MCF 10A (cell line): ENCODE data around the gene RUNX3. TPM values are rescaled to one million over a fixed set of nuclear protein-coding genes. Genes with fewer than 3 reads are reported as not detected.

Experiments
- BruUV-seq: library from RNA; stranded (reverse); fragments of 400-500 nt; replicated peaks from 2 replicates; lab custom pipeline; 2021; lab: Mats Ljungman, UMichigan
- CTCF ChIA-PET: fragments of 300-600 bp; sonication (Branson Sonifier 250); formaldehyde crosslinking; extraction: SDS; loops from one replicate; lab custom pipeline; 2021; ENCODE audit warnings: antibody characterized with exemption, inconsistent platforms; lab: Yijun Ruan, JAX
- POLR2A ChIA-PET: fragments of 300-600, 350-650 bp; sonication (Branson Sonifier 250); formaldehyde crosslinking; extraction: SDS; loops from one replicate; lab custom pipeline; 2020; ENCODE audit warnings: antibody characterized with exemption, inconsistent platforms; lab: Yijun Ruan, JAX
- DNase-seq: peaks from one replicate; pipeline ENCODE4 v3.0.0-alpha.2; 2018; ENCODE audit not compliant: unreplicated experiment
- H3K27ac Mint-ChIP-seq: one replicate; pipeline ENCODE4 v1.8.0; 2022; ENCODE audit warnings: mild to moderate bottlenecking, low read depth, mixed read lengths; ENCODE audit not compliant: unreplicated experiment
- H3K27me3 Mint-ChIP-seq: one replicate; pipeline ENCODE4 v1.8.0; 2022; ENCODE audit warnings: mixed read lengths; ENCODE audit not compliant: insufficient read depth, unreplicated experiment
- H3K36me3 Mint-ChIP-seq: one replicate; pipeline ENCODE4 v1.8.0; 2022; ENCODE audit warnings: mild to moderate bottlenecking, moderate library complexity, mixed read lengths; ENCODE audit not compliant: insufficient read depth, unreplicated experiment
- H3K4me1 Mint-ChIP-seq: one replicate; pipeline ENCODE4 v1.8.0; 2022; ENCODE audit warnings: mixed read lengths; ENCODE audit not compliant: insufficient read depth, unreplicated experiment
- H3K4me3 Mint-ChIP-seq: one replicate; pipeline ENCODE4 v1.8.0; 2022; ENCODE audit warnings: mild to moderate bottlenecking, moderate library complexity, mixed read lengths; ENCODE audit not compliant: unreplicated experiment
- H3K9me3 Mint-ChIP-seq: one replicate; pipeline ENCODE4 v1.8.0; 2022; ENCODE audit warnings: mixed read lengths; ENCODE audit not compliant: unreplicated experiment
- intact Hi-C: fragments of 100-400 bp; cut with micrococcal nuclease; formaldehyde crosslinking; loops from 2 replicates; pipeline ENCODE4 v1.14.1; 2022
- total RNA-seq: library from RNA; stranded (reverse); gene quantifications from 2 replicates; pipeline ENCODE4 v1.2.3, GENCODE V29; 2022
- TF ChIP-seq, protein P1 (sequence below): fragments of 200-600 bp; IDR thresholded peaks from one replicate; pipeline ENCODE4 v1.8.0; 2022; ENCODE audit warnings: antibody characterized with exemption, mild to moderate bottlenecking; ENCODE audit not compliant: unreplicated experiment

Gene RUNX3
- total RNA-seq, 1 experiment from 2014 or later = not detected

DNA sequence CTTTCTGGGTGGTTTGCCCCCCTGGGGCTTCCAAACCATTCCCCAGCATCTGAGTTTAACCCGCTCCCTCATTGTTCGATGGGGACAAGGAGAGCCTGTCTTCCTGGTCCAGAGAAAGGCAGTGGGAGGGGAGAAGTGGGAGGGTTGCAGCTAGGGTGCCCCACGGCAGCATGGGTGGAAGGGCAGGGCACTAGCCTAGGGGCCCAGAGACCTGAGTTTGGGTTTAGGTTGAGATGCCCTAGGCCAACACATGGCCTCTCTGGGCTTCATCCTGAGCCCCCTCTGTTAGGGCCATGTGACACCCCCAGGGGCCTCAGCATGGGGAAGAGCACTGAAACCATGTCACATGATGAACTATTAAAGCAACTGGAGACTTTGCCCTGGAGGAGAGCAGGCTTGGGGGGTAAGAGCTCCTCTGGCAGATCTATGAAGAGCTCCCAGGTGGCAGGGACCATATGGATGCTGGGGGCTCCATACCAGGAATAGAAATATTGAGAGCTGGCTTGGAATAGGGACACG lies 9.7 kb upstream of the RUNX3 start:
- CTCF ChIA-PET = interaction anchor here (0.7 to 0.8 kb wide), 2 partner anchors 12 to 161 kb away, joined by 4 to 5 read pairs; no protein-coding TSS in a partner anchor
- no peaks in the 10 kb centered on the region for H3K36me3 Mint-ChIP-seq
- no peak overlapping the region for H3K27ac Mint-ChIP-seq
- intact Hi-C loops = no loop called here
- H3K9me3 Mint-ChIP-seq = no peaks in the 10 kb centered on the region
- H3K27me3 Mint-ChIP-seq = no peaks in the 10 kb centered on the region
- no peaks in the 10 kb centered on the region for H3K4me1 Mint-ChIP-seq
- H3K4me3 Mint-ChIP-seq = no peak overlapping the region
- no peak for DNase-seq
- TF ChIP-seq, protein P1, sequence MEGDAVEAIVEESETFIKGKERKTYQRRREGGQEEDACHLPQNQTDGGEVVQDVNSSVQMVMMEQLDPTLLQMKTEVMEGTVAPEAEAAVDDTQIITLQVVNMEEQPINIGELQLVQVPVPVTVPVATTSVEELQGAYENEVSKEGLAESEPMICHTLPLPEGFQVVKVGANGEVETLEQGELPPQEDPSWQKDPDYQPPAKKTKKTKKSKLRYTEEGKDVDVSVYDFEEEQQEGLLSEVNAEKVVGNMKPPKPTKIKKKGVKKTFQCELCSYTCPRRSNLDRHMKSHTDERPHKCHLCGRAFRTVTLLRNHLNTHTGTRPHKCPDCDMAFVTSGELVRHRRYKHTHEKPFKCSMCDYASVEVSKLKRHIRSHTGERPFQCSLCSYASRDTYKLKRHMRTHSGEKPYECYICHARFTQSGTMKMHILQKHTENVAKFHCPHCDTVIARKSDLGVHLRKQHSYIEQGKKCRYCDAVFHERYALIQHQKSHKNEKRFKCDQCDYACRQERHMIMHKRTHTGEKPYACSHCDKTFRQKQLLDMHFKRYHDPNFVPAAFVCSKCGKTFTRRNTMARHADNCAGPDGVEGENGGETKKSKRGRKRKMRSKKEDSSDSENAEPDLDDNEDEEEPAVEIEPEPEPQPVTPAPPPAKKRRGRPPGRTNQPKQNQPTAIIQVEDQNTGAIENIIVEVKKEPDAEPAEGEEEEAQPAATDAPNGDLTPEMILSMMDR = no peak
- BruUV-seq = no TSS peak
- POLR2A ChIA-PET = no interaction called here

DNA sequence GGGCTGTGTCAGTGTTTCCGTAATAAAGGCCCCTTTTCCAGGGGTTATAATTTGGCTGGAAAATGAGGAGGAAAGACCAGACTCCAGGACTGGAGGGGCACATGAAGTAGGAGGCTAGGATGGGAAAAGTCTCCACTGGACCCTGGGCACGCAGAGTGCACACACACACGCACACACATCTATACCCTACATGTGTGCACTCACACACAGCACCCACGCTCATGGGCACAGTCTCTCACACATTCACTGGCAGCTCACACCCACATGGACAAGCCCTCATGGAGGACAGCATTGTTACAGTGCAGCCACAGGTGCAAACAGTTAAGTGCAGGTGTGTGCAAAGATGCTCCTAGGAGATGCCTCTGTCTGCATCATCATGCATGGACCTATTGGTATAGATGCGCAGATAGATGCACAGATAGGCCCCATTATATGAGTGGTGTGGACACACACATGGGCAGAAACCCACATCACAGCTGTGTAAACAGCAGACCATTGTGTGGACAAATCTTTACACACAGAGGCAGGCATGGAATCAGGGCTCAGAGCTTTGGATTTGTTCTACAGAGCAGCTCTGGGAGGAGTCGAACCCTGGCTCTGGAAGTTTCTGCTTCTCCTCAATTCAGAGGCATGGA lies 9.1 kb upstream of the RUNX3 start:
- H3K27ac Mint-ChIP-seq = no peak overlapping the region
- no peak for DNase-seq
- H3K9me3 Mint-ChIP-seq = no peaks in the 10 kb centered on the region
- no peaks in the 10 kb centered on the region for H3K4me1 Mint-ChIP-seq
- TF ChIP-seq, protein P1 = no peak
- H3K4me3 Mint-ChIP-seq = no peak overlapping the region
- no peaks in the 10 kb centered on the region for H3K27me3 Mint-ChIP-seq
- ChIA-PET CTCF (interaction anchor here (0.7 kb wide), 1 partner anchor 13 kb away, joined by 4 read pairs; no protein-coding TSS in a partner anchor), POLR2A (no interaction called here)
- BruUV-seq = no TSS peak
- intact Hi-C loops = no loop called here
- H3K36me3 Mint-ChIP-seq = no peaks in the 10 kb centered on the region

DNA sequence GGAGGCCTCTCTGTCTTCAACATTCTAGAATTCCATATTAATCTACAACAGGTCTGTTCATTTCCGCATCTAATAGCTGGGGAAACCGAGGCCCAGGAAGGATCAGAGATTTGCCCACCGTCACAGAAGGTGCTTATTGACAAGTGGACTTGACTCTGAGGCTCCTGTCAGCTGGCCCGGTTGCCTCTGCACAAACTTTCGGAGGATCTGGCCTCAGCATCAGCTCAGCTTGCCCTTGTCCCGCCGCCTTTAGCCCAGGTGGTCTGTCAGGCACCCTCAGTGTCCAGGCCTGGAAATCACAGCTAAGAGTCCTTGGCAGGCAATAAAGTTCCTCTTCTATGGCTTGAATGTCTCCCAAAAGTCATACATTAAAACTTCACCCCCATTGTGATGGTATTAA lies 8.2 kb upstream of the RUNX3 start:
- Mint-ChIP-seq H3K4me1 (no peaks in the 10 kb centered on the region), H3K9me3 (no peaks in the 10 kb centered on the region), H3K27ac (no peak overlapping the region), H3K36me3 (no peaks in the 10 kb centered on the region), H3K27me3 (no peaks in the 10 kb centered on the region), H3K4me3 (no peak overlapping the region)
- TF ChIP-seq, protein P1 = no peak
- POLR2A ChIA-PET = no interaction called here
- DNase-seq = no peak
- CTCF ChIA-PET = no interaction called here
- intact Hi-C loops = no loop called here
- BruUV-seq = no TSS peak

DNA sequence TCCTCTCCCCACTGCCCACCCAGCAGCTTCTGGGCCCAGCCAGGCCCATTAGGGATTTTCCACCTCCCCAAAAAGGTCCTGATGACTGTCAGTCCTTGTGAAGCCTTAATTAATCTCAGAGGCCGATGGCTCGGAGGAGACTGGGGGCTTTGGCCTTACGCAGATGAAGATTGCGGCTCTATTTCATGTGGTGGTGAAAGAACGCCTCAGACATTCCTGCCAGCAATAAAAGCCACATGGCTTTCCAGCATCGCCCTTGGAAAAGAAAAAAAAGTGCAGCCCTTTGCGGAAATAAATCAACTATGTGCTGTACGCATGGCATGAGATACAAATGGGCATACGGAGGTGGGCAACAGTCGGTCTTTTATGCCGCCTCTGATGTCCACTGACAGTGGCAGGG lies 6.6 kb upstream of the RUNX3 start:
- ChIA-PET POLR2A (no interaction called here), CTCF (no interaction called here)
- no peaks in the 10 kb centered on the region for H3K36me3 Mint-ChIP-seq
- no peak overlapping the region for H3K4me3 Mint-ChIP-seq
- BruUV-seq = no TSS peak
- H3K27me3 Mint-ChIP-seq = no peaks in the 10 kb centered on the region
- TF ChIP-seq, protein P1 = no peak
- no peaks in the 10 kb centered on the region for H3K4me1 Mint-ChIP-seq
- DNase-seq = no peak
- intact Hi-C loops = no loop called here
- H3K9me3 Mint-ChIP-seq = no peaks in the 10 kb centered on the region
- H3K27ac Mint-ChIP-seq = no peak overlapping the region
